Globus pallidus (tissue), 1 donor: ENCODE data around the gene ITCH.
"Not testable (repeated sequence)": the region's sequence is repeated elsewhere in the genome, so short reads cannot be mapped to it uniquely, and the experiment has no call there.

Source experiments
- DNase-seq: peaks from one replicate; pipeline ENCODE4 v3.0.0-alpha.2; 2015; ENCODE audit warnings: low spot score

ITCH gene

GRCh38 chr20:34459209-34459897 is 96.3 kb downstream of the ITCH start:
- no peak for DNase-seq

GRCh38 chr20:34461779-34462087 is 98.7 kb downstream of the ITCH start:
- DNase-seq, result no peak

GRCh38 chr20:34468951-34469350 is 105.9 kb downstream of the ITCH start:
- DNase-seq, result no peak

GRCh38 chr20:34472246-34472925 is 109.3 kb downstream of the ITCH start:
- no peak for DNase-seq

- peak; percentile 69 for DNase-seq
These were observed 110.3 kb downstream of the ITCH start for GRCh38 chr20:34473262-34473883.

- peak; percentile 57 for DNase-seq
These were observed 113.1 kb downstream of the ITCH start for GRCh38 chr20:34475979-34476736.

GRCh38 chr20:34479627-34480026 is 116.6 kb downstream of the ITCH start:
- DNase-seq, result no peak

GRCh38 chr20:34482154-34482553 is 119.1 kb downstream of the ITCH start:
- not testable (repeated sequence) for DNase-seq

- DNase-seq, result not testable (repeated sequence)
These were observed 120.6 kb downstream of the ITCH start for GRCh38 chr20:34483585-34484220.

- no peak for DNase-seq
These were observed 122.1 kb downstream of the ITCH start for GRCh38 chr20:34485068-34485634.

GRCh38 chr20:34491226-34491931 is 128.3 kb downstream of the ITCH start:
- no peak for DNase-seq

- no peak for DNase-seq
These were observed 128.9 kb downstream of the ITCH start for GRCh38 chr20:34491932-34492509.

GRCh38 chr20:34493646-34494045 is 130.6 kb downstream of the ITCH start:
- DNase-seq, result no peak

- DNase-seq, result no peak
These were observed 132.2 kb downstream of the ITCH start for GRCh38 chr20:34495307-34495706.

GRCh38 chr20:34495916-34496315 is 132.8 kb downstream of the ITCH start:
- DNase-seq, result no peak

- DNase-seq, result not testable (repeated sequence)
These were observed 134.5 kb downstream of the ITCH start for GRCh38 chr20:34497596-34497995.

GRCh38 chr20:34500823-34501222 is 137.8 kb downstream of the ITCH start:
- no peak for DNase-seq

- DNase-seq, result no peak
These were observed 143.4 kb downstream of the ITCH start for GRCh38 chr20:34506480-34506879.

- no peak for DNase-seq
These were observed 144.8 kb downstream of the ITCH start for GRCh38 chr20:34507702-34508413.

- no peak for DNase-seq
These were observed 147.5 kb downstream of the ITCH start for GRCh38 chr20:34510575-34510974.
